Nephron progenitor cell (in vitro differentiated cells): Measurements from ENCODE around the gene SUSD1.

Experiments used
- DNase-seq: peaks from one replicate; pipeline ENCODE4 v3.0.0; 2021
- H3K27ac Mint-ChIP-seq: 2 replicates; pipeline ENCODE4 v1.8.0; 2021; ENCODE audit warnings: mild to moderate bottlenecking, moderate library complexity, mixed read lengths
- H3K27me3 Mint-ChIP-seq: 2 replicates; pipeline ENCODE4 v1.8.0; 2021; ENCODE audit warnings: mild to moderate bottlenecking, low read depth, mixed read lengths; ENCODE audit not compliant: poor library complexity
- H3K36me3 Mint-ChIP-seq: 2 replicates; pipeline ENCODE4 v1.8.0; 2021; ENCODE audit warnings: low read depth, mixed read lengths
- H3K4me1 Mint-ChIP-seq: 2 replicates; pipeline ENCODE4 v1.8.0; 2021; ENCODE audit warnings: mixed read lengths
- H3K4me3 Mint-ChIP-seq: 2 replicates; pipeline ENCODE4 v1.8.0; 2021; ENCODE audit warnings: mild to moderate bottlenecking, moderate library complexity, mixed read lengths
- H3K9me3 Mint-ChIP-seq: 2 replicates; pipeline ENCODE4 v1.8.0; 2021; ENCODE audit warnings: mild to moderate bottlenecking, moderate library complexity, mixed read lengths
- CTCF ChIP-seq: fragments of 200-600 bp; sonication (generic); IDR thresholded peaks from 2 replicates; pipeline ENCODE4 v1.5.0; 2021; ENCODE audit warnings: antibody characterized with exemption

SUSD1 gene

GRCh38 chr9:112056996-112057395 is 118.1 kb downstream of the SUSD1 start:
- Mint-ChIP-seq H3K27ac (no peak overlapping the region), H3K36me3 (peaks cover 63% of the 10 kb centered on the region), H3K4me1 (no peaks in the 10 kb centered on the region), H3K9me3 (peaks cover 6% of the 10 kb centered on the region), H3K4me3 (no peak overlapping the region), H3K27me3 (no peaks in the 10 kb centered on the region)
- no peak for DNase-seq
- no peak for TF ChIP-seq CTCF

- TF ChIP-seq CTCF: no peak
- no peaks in the 10 kb centered on the region for H3K27me3 Mint-ChIP-seq
- H3K9me3 Mint-ChIP-seq: peaks cover 6% of the 10 kb centered on the region
- H3K4me1 Mint-ChIP-seq: no peaks in the 10 kb centered on the region
- no peak for DNase-seq
- no peak overlapping the region for H3K4me3 Mint-ChIP-seq
- H3K36me3 Mint-ChIP-seq: peaks cover 64% of the 10 kb centered on the region
- H3K27ac Mint-ChIP-seq: no peak overlapping the region
Observed at GRCh38 chr9:112054916-112055315, 120.2 kb downstream of the SUSD1 start.

- Mint-ChIP-seq H3K27ac (no peak overlapping the region), H3K4me3 (no peak overlapping the region), H3K4me1 (no peaks in the 10 kb centered on the region), H3K27me3 (no peaks in the 10 kb centered on the region), H3K9me3 (peaks cover 10% of the 10 kb centered on the region), H3K36me3 (peaks cover 60% of the 10 kb centered on the region)
- no peak for DNase-seq
- no peak for TF ChIP-seq CTCF
Observed at GRCh38 chr9:112051812-112052211, 123.3 kb downstream of the SUSD1 start.

GRCh38 chr9:112050544-112051475 is 124.3 kb downstream of the SUSD1 start:
- H3K4me1 Mint-ChIP-seq: no peaks in the 10 kb centered on the region
- no peak overlapping the region for H3K4me3 Mint-ChIP-seq
- DNase-seq: no peak
- H3K36me3 Mint-ChIP-seq: peaks cover 51% of the 10 kb centered on the region
- H3K9me3 Mint-ChIP-seq: peaks cover 10% of the 10 kb centered on the region
- no peak overlapping the region for H3K27ac Mint-ChIP-seq
- TF ChIP-seq CTCF: no peak
- H3K27me3 Mint-ChIP-seq: no peaks in the 10 kb centered on the region

- Mint-ChIP-seq H3K9me3 (peaks cover 10% of the 10 kb centered on the region), H3K4me3 (no peak overlapping the region), H3K27ac (no peak overlapping the region), H3K27me3 (no peaks in the 10 kb centered on the region), H3K36me3 (peaks cover 42% of the 10 kb centered on the region), H3K4me1 (no peaks in the 10 kb centered on the region)
- TF ChIP-seq CTCF: no peak
- DNase-seq: no peak
Observed at GRCh38 chr9:112049811-112050516, 125.1 kb downstream of the SUSD1 start.
